ENCODE measurements around the gene ACSL3.
"Not testable (repeated sequence)": the region's sequence is repeated elsewhere in the genome, so short reads cannot be mapped to it uniquely, and the experiment has no call there.

The ACSL3 gene

GRCh38 chr2:222854773-222855700, 5.8 kb upstream of the ACSL3 start:
- no peak for DNase-seq

GRCh38 chr2:222859786-222860612, 837 bp upstream of the ACSL3 start:
- peak; percentile 52 for DNase-seq

- peak; percentile 24 for DNase-seq
These were observed 722 bp downstream of the ACSL3 start for GRCh38 chr2:222861411-222862105.

GRCh38 chr2:222862106-222862908, 1.5 kb downstream of the ACSL3 start:
- DNase-seq = peak; percentile 45

- no peak for DNase-seq
These were observed 2.2 kb downstream of the ACSL3 start for GRCh38 chr2:222862909-222863544.

GRCh38 chr2:222864296-222864695, 3.5 kb downstream of the ACSL3 start:
- peak; percentile 57 for DNase-seq

GRCh38 chr2:222865301-222865700, 4.5 kb downstream of the ACSL3 start:
- no peak for DNase-seq

GRCh38 chr2:222866358-222866960, 5.6 kb downstream of the ACSL3 start:
- no peak for DNase-seq

GRCh38 chr2:222868560-222869251, 7.9 kb downstream of the ACSL3 start:
- DNase-seq = not testable (repeated sequence)

- no peak for DNase-seq
These were observed 8.4 kb downstream of the ACSL3 start for GRCh38 chr2:222869252-222869560.

GRCh38 chr2:222871291-222871690, 10.5 kb downstream of the ACSL3 start:
- DNase-seq = no peak

- no peak for DNase-seq
These were observed 11.7 kb downstream of the ACSL3 start for GRCh38 chr2:222872551-222872950.

- no peak for DNase-seq
These were observed 14.6 kb downstream of the ACSL3 start for GRCh38 chr2:222875482-222875881.

GRCh38 chr2:222876947-222877346, 16.1 kb downstream of the ACSL3 start:
- no peak for DNase-seq

GRCh38 chr2:222877556-222878300, 16.9 kb downstream of the ACSL3 start:
- DNase-seq = peak; percentile 54

- DNase-seq = no peak
These were observed 17.6 kb downstream of the ACSL3 start for GRCh38 chr2:222878301-222878876.

- peak; percentile 63 for DNase-seq
These were observed 18.2 kb downstream of the ACSL3 start for GRCh38 chr2:222878877-222879603.

GRCh38 chr2:222879604-222879933, 18.7 kb downstream of the ACSL3 start:
- DNase-seq = no peak

- no peak for DNase-seq
These were observed 21.7 kb downstream of the ACSL3 start for GRCh38 chr2:222882484-222882928.
